ENCODE measurements around the gene AGXT2.

- TF ChIP-seq CTCF (conservative IDR thresholded peaks at IDR 0.05; ENCODE audit: low read depth, low read length) (no peak), EZH2 (IDR thresholded peaks at IDR 0.05; ENCODE audit: low read length, unreplicated experiment) (no peak)
Measured at GRCh38 chr5:35023391-35024178, 24.2 kb downstream of the AGXT2 start.
